ENCODE data around the gene GHDC.
A peak's percentile ranks its signal among the peaks of the same experiment; 100 is the strongest.
"Not testable (repeated sequence)": the region's sequence is repeated elsewhere in the genome, so short reads cannot be mapped to it uniquely, and the experiment has no call there.

GHDC gene

DNA sequence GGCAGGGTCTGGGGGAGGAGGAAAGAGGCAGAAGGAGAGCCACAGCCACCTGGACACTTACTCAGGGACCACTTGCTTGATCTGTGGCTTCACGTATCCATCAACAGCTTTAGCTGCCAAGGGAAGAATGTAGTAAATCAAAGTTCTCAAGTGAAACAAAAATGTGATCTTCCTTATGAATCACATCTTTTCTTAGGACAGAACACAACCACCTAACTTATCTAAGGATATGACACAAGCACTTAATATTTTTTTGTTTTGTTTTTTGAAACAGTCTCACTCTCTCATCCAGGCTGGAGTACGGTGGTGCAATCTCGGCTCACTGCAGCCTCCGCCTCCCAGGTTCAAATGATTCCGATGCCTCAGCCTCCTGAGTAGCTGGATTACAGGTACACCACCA, 8.4 kb upstream of the GHDC start:
- DNase-seq = no peak

GRCh38 chr17:42202159-42202558, 7.9 kb upstream of the GHDC start:
- DNase-seq = no peak

DNA sequence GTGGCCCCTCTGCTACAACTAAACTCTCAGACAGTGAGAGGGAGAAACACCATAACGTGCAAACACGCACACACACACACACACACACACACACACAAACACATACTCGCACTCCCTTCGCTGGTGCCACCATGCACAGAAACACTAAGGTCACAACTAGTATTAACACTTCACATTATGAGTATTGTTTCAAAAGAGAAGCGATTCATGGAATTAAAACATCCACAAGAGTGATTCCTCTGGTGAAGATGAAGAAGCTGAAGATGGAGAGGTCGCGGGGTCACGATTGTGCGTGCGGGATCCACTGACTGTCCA, 7.1 kb upstream of the GHDC start:
- DNase-seq = no peak

DNA sequence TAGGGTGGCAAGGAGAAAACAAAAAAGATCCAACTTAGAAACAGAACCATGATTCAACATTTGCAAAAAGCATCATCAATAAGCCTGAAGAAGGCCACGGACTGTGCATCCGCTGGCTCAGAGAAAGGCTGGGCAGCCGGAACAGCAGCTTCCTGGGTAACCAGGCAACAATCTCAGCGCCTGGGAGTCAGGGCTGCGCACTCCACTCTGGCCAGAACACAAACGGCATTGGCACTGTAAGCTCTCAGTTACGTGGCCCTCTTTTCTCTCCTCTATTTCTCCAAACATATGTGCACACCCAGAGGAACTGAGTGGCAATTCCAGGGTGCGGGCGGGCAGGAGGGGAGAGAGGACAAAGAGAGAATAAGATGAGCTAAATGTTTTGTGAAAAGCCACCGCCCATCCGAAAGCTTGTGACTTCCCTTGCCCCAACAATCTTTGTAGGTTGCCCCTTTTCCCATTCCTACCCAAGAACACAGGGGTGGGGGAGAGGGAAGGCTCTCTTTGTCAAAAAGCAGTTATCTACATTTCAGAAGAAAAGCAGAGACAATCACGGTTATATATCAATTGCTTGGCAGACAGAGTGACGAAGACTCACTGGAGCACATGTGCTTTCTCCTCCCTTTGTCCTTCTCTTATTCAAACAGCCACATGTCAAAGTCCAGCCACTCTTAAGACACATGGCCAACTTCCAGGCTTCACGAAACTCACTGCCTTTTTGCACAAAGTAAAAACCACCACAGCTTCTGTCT, 6.6 kb upstream of the GHDC start:
- DNase-seq = no peak

DNA sequence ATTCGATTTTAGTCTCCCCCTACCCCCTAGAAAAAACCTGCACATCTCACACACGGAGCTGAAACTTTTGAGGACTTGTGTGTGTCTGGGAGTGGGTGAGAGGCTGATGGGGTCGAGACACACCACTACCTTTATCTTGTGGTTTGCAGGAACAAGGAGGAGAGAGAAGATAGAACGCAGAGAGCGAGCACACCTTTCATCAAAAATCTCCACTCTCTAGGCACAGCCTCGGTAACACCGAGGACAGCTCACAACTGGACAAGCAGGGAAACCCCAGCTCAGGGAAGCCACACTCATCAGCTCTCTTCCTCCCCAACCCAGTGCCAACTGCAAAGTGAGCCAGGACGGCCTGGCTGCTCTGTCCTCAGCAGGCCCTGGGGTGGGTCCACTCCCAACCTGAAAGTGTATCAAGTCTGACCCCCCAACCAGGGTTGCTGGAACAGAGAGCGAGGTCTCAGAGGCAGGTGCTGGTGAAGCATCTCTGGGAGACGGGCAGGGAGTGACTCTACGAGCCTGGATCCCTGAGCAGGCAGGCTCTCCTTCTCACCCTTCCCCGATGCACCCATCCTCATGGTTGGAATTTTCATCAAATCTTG, 5.2 kb upstream of the GHDC start:
- no peak for DNase-seq

DNA sequence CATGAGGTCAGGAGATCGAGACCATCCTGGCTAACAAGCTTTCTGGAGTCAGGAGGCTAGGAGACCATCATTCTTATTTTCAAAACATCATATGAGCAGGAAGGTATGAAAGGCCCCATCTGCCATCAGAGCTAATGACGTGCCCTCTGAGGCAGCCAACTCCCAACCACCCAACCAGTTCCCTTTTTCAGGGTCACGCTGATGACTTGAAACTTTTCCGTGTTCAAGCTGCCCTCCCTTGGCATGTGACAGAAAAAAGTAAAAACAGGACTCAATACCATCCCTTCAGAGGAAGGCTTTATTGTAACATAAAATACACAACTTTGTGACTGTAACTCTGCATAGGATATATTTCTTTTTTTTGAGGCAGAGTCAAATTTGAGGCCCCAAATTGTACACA, 4.6 kb upstream of the GHDC start:
- DNase-seq = no peak

DNA sequence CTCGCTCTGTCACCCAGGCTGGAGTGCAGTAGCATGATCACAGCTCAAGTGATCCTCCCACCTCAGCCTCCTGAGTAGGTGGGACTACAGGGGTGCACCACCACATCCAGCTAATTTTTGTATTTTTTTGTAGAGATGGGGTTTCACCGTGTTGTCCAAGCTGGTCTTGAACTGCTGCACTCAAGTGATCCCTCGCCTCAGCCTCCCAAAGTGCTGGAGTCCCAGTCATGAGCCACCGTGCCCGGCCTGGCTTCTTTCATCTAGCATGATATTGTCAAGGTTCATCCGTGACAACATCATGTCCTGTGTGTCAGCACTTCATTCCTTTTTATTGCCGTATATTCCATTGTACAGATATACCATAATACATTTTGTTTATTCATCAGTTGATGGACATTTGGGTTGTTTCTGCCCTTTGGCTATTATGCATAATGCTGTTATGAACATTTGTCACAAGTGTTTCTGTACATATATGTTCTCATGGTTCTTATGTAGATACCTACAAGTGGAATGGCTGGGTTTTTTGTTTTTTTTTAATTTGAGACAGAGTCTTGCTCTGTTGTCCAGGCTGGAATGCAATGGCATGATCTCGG, 3.4 kb upstream of the GHDC start:
- DNase-seq = no peak

GRCh38 chr17:42193216-42193968, 902 bp downstream of the GHDC start:
- no peak for DNase-seq

DNA sequence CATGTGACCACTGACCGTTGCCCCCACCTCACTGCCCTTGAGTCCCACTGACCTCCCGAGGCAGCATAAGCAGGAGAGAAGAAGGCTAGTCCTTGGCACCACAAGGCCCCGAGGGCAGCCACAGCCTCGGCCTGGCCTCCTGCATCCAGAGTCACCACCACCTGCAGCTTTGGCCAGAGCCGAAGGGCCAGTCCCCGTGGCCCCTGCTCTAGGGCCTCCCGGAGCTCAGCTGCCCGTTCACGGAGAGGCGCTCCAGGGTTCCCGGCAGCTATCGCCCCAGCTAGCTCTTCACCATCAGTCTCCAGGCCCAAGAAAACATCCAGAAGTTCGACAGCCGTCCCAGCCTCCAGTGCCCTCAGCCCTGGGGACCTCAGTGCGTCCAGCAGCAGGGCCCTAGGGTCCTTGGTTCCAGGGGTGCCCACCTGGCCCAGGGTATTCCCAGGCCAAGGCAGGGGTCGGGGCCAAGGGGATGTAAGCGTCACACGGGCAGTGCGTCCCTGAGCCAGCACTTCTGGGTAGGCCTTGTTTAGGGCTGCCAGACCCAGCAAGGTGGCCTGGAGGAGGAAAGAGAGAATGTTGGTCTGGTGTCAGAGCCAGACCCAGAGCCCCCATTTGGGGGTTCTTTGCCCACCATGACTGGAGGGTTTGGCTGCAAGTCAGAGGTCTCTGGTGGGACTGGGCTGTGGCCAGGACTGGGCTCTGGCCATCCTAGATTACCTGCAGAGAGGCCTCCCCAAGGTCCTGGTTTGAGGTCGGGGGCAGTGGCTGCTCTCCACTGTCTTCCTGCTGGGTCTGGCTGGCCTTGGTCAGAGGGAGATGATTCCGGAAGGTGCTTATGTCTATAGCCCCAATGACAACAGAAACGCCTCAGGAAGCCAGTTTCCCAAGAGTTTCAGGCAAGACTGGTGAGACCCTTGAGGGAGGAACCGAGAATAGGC, 1.8 kb downstream of the GHDC start:
- no peak for DNase-seq

DNA sequence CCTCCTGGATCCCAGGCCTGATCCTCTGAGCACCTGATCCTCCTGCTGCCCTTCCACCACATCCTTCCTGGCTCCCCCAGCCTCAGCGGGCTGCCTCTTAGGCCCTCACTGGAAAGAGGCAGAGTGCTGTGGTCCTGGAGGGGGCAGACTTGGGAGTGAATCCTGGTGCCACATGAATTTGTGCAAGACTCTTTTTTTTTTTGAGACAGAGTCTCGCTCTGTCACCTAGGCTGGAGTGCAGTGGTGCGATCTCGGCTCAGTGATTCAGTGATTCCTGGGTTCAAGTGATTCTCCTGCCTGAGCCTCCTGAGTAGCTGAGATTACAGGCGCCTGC, 3.1 kb downstream of the GHDC start:
- DNase-seq = no peak

GRCh38 chr17:42190491-42191274, 3.6 kb downstream of the GHDC start:
- no peak for DNase-seq

- no peak for DNase-seq
These were observed 4.7 kb downstream of the GHDC start for GRCh38 chr17:42189651-42189965.

DNA sequence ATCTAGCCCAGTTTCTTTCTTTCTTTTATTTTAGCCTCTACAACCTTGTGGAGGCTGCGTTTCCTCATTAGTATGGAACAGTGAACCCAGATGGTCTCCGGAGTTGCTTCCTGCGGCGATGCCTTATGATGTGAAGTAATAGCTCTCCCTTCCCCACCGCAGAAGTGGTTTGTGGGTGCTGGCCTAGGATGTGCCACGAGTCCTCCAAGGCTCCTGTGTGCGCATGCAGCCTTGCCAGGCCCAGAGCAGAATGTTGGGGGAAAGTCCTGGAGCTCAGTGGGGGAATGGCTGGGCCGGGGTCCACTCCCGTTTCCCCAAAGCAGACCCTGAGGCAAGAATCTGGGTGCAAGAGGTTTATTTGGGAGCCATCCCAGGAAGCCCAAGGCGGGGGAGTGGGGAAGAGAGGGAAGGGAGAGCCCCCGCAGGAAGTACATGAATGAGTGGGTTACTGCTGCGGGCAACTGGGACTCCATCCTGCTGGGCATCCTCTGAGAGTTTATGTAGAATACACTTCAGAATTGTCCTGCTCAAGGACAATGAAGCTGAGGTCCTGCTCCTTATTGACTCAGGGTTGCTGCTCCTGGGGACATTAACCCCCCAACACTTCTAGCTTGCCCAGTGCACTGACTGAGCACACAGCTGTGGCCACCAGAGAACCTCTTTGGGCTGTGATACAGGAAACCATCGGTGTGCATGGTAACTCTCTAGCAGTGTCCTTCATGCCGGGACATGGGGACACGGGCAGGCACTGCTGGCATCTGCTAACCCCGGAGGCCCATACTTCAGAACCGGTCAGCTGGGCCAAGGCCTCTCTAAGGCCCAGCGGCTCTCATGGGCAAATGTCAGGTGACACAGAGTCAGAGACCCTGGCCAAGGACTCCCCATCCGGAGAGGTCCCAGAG, 5.3 kb downstream of the GHDC start:
- no peak for DNase-seq

DNA sequence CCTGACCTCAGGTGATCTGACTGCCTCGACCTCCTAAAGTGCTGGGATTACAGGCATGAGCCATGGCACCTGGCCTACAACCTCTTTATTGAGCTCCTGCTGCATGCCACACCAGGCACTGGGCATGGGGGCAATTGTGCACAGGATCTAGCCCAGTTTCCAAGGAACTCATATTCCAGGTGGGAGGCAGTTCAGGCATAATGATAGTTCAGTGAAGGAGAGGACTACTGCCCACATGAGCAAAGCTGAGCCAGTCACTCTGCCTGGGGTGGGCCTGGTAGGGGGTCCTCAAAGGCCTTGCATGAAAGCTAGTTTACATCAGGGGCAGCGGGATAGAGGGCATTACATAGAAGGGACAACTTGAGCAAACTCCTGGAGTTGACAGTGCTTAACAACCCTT, 6.5 kb downstream of the GHDC start:
- no peak for DNase-seq

DNA sequence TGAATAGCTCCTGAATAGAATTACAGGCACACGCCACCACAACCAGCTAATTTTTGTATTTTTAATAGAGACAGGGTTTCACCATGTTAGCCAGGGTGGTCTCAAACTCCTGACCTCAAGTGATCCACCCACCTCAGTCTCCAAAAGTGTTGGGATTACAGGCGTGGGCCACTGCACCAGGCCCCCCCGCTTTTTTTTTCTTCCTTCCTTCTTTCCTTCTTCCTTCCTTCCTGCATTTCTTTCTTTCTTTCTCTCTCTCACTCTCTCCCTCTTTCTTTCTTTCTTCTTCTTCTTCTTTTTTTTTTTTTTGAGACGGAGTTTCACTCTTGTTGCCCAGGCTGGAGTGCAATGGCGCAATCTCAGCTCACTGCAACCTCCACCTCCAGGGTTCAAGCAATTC, 8.1 kb downstream of the GHDC start:
- not testable (repeated sequence) for DNase-seq

DNA sequence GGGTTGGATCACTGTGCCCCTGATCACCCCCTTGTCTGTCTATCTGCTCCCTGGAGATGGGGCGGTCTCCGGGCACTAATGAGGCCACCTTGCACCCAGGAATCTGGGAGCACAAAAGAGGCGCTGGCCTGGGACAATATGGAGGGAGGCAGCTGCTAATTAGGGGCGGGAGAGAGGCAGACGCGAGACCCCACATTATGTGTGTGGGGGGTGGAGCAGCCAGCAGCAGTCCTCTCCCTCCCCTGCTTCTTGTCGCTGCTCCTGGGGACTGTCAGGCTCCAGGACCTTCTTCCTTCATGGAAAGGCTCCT, 8.7 kb downstream of the GHDC start:
- no peak for DNase-seq

DNA sequence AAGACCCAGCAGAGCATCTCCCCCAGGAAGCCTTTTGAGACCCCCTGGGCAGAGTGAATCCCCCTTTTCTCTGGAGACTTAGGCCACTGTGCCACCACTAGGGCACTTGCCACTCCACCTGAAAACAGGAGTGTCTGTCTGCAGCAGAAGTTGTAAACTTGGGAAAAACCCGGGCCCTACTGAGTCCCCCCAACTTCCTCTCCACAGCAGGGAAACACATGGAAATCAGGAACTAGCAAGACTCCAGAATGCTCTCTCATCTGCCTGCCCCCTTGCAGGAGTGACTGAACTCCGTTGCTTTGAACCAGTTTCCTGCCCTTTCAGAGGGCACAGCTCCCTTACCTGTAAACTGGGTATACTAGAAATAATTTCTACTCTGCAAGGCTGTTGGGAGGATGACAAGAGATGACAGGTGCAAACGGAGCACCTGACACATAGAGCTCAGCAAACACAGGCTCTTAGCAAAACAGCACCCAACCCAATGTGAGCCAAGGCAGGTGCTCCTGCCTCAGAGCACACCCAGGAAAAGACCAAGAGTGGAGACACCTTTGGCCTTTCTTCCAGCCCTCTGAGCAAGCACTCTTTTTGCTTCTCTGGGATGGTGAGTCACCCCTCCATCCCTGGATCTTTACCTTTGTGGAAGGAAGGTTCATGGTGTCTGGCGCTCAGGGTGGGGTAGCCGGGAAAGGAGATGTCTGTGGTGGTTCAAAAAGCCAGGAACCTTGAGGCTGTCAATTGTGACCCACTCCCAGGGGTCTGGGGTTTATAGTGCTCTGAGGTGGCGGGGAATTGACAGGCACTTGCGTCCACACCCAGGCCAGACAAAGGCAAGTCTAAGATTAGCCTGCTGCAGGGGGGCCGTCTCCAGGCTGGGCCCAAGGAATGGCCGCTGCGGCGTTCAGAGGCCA, 9.3 kb downstream of the GHDC start, which contains the start of gene HCRT:
HCRT (minus strand) TSS at position 740 of the 908 bp plus-strand sequence; CDS start at position 653, 87 bp downstream.
- no peak for DNase-seq

- DNase-seq = peak; percentile 17
These were observed 10.3 kb downstream of the GHDC start for GRCh38 chr17:42183741-42184711.
